Measurements from ENCODE around the gene PUSL1.

GRCh38 chr1:1270813-1271212 lies 37.6 kb upstream of the PUSL1 start:
- TF ChIP-seq POLR2A (IDR thresholded peaks at IDR 0.05; ENCODE audit: low read length) = no peak
- no peak for TF ChIP-seq GATA1 (IDR thresholded peaks at IDR 0.05; ENCODE audit: low read depth, low read length)

Data from erythroblast (primary cell).